Measurements from ENCODE around the gene HMCES.

HMCES gene

DNA sequence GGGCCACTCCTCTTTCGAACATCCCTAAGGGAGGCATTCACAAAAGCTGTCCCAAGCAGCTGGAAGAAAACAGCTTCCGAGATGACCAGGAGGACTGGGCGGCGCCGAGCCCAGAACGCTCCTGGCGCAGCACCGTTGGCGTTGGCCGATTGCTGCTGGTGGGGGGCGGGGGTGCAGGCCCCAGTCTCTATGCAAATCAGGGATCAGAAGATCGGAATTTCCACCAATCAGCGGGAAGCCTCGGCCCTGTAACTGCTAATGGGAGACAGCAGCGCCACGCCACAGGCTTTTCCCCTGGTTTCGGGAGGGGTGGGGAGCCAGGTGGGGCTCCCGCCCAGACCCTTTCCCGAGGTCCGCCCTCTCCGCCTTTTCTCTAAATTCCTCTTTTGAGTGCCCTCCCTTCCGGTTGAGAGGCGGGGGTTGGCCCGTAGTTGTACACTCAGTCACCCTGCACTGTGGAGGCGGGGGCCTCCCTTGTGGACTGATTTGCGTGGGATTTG, 27.0 kb downstream of the HMCES start:
- FAIRE-seq: no peak

DNA sequence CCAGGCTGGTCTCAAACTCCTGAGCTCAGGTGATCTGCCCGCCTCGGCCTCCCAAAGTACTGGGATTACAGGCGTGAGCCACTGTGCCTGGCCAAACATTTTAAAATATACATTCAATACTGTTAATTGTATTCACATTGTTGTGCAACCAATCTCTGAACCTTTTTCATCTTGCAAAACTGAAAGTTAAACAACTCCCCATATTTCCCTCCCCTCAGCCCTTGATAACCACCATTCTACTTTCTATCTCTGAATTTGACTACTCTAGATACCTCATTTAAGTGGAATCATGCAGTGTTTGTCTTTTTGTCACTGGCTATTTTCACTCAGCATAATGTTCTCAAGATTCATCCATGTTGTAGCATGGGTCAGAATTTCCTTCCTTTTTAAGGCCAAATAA, 30.0 kb downstream of the HMCES start:
- FAIRE-seq: no peak

- no peak for FAIRE-seq
Observed at GRCh38 chr3:129310111-129311011, 31.7 kb downstream of the HMCES start.

DNA sequence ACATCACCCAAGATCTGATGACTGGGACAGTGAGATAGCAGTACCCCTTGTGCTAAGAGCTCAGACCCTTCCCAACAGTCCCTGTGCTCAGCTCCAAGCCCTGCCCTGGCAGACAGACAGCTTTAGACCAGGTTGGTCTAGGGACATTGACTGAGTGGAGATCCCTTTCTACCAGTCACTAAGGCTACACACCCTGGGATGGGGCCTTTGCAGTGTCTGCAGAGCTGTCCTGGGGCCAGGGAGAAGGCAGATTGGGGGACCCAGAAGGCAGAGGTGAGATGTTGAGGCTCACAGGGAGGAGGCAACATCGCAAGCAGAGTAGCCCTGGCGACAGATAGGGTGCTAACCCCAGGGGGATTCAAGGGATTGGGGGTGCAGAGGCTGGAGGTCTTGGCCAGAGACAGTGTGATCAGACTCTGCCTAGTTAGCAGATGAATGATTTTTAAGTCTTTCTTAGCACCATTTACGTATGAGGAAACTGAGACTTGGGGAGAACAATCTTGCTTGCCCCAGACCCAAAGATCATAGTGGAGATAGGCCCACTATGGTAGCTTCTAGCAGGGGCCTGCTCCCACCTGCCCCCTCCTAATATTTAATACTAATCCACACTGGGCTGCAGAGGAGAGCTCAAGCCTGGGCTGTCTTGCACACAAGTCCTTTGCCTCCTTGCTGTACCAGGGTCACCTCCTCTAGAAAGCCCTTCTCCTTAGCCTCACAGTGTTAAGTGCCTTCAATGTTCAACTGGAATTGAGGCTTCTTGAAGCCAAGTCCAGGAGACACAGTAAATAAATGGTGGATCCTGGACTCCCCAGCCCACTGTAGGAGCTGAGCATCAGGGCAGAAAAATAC, 32.6 kb downstream of the HMCES start:
- FAIRE-seq: no peak

DNA sequence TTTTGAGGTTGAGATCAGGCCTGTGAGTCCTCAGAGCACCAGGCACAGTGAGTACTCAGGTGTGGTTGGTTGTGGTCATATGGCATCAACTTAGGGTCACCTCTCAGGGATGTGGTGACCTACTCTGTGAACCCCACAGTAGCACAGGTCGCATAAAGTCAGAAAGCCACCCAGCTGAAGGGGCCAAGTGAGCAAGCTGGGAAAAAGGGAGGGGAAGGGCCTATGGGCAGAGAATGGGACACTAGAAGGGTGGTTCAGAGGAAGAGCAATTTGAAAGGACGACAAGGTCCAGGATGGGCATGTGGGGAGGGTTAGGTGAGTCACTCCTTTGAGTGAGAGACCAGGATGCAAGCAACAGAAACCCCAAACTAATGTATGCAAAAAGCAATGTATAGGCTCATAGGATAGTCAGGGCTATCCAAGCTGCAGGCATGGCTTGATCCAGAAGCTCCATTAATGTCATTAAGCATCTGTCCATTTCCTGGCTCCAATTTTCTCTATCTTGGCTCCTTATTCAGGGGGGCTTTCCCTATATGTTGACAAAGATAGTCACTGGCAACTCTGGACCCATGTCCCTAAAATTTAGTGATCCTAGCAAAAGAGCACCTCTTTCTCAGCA, 33.5 kb downstream of the HMCES start:
- no peak for FAIRE-seq

DNA sequence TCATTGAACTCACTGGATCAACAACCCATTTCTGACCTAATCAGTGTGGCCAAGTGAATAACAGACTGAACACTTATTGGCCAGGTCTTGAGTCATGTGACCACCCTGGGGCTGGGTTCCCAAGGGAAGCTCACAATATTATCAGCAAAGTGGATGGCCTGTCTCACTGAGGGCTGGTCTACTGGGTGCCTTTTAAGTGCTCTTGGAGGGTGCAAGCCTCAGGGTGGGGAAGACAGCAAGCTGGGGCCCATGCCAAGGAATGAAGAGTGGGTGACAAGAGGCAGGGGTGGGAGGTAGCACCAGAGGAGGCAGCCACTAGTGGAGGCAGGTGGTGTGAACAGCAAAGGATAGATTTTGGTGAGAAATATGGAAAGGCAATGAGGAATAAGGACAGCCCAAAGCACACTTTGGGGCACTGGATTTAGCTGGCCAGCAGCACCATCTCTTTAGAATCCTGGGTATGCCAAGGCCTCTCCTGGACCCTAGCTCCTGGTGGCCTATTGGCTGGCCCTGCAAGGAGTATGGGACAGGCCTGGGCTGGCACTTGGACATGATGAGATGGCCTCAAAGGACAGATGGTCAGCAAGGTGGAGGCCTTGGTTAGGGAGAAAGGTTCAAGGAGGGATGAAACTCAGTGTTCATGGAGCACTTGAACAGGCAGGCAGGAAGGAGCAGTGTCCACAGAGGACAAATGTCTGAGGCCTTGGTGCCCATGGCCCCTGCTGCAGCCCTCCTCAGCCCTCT, 34.2 kb downstream of the HMCES start:
- FAIRE-seq: no peak

DNA sequence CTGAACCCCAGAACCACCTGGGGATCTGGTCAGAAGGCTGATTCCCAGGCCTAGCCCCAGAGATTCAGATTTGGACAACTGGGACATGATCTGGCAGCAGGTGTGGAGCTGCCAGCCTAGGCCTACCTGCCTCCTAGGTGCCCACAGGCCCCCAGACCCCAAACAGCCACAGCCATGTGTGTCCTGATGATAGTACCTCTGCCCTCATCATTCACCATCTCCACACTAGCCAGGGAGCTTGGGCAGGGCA, 34.7 kb downstream of the HMCES start:
- FAIRE-seq: no peak

DNA sequence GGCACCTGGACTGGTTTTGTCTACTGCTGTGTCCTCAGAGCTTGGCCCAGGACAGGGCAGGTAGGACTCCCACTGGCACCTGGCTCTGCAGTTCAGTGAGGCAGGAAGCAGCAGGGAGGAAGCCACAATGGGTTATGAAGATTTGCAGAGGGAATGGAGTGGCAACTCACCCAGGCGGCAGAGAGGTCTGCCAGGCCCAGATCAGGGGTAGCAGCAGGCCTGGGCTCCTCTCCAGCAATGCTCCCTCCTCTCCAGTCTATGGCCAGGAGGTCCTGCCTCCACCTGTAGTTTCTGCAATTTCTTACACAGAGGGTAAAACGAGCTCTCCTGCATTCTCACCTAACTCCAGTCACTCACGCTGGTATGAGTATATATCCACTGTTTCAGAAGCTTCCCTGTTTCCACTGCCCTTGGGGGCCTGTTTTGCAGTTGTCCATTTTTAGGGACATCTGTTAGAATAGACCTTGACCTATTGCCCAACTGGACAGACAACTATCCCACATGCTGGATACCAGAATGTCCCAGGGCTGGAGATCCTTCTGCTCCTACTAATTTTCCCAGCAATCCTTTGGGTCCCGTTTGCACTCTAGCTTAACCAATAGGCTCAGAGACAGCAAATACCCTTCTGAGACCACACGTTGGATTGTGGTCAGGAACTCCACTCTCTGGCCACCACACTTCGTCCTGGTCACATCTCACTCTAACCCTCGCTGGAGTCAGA, 35.2 kb downstream of the HMCES start:
- FAIRE-seq: no peak

DNA sequence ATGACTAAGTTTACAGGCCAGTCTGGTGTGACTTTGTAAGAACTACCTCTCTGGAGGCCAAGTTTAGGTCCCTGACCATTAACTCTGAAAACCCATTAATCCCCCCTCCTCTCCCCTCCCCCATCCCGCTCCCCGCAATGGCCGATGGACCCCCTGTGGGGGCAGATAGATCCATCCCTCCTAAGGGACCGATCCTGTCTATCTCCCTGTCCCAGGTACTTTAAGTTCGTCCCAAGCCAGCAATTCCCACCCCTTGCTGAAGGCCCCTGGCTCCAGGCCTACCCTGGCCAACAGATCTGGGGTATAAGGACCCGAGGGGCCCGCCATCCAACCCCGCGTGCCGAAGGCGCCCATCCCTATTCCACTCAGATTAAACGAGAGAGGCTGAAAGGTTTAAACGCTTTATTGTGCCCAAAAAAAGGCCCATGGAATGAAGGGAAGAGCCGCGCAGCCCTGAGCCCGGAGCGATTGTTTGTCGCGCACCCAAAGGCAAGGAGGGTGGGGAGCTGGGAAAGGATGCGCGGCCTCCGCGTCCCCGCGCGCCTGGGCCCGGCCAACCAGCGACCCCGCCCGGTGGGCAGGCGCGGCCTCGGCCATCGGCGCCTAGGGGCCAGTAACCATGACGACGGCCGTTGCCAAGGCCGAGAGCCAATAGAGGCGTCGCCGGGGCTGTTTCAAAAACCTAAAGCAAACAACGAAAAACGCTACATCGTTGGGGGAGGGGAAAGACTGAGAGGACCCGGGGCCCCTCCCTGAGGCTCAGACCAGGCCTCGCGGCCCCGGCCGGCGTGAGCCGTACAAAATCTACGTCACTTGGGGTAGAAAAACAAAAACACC, 35.9 kb downstream of the HMCES start:
- FAIRE-seq: no peak

GRCh38 chr3:129315223-129315997, 36.7 kb downstream of the HMCES start:
- no peak for FAIRE-seq

DNA sequence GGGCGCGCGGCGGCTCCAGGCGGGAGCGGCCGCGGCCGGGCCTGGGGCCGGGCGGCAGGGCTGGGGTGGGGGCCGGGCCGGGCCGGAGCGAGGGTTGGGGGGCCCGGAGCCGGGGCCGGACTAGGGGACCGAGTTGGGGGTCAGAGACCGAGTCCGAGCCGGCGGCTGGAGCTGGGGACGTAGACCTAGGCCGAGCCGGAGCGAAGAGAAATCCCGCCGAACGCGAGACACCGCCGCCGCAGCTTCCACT, 37.3 kb downstream of the HMCES start:
- FAIRE-seq: no peak

- no peak for FAIRE-seq
Observed at GRCh38 chr3:129316248-129317013, 37.8 kb downstream of the HMCES start.

DNA sequence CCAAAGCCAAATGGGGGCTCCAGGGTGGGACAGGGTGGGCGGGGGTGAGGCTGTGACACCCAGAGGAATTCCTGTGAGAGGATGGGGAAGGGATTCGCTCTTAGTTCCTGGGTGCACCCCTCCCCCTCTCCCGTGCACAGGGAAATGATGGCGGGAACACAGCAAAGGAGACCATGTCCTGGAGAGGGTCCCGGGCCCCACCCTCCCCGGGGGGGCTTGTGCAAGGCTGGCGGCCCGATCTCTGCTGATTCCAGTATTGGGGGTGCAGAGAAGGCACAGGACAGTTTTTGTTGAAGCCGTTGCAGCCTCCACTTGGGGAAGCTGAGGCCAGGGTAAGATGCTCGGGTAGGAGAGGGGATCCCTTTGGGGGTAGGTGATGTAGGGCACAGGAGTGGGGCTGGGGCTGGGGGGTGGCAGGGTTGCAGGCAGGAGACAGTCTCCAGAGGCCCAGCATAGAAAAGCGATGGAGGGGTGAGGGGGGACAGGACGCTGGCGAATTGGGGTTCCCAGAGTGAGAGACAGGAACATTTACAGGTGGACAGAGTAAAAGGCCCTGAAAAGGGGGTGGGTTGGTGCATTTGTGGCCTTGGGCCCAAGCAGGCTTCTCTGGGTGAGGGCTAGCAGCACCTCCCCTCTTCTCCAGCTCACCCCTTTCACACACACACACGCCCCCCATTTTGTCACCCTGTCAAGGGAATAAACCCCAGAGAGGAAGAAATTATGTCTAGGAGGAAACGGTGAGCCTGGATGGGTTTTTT, 38.5 kb downstream of the HMCES start:
- no peak for FAIRE-seq

DNA sequence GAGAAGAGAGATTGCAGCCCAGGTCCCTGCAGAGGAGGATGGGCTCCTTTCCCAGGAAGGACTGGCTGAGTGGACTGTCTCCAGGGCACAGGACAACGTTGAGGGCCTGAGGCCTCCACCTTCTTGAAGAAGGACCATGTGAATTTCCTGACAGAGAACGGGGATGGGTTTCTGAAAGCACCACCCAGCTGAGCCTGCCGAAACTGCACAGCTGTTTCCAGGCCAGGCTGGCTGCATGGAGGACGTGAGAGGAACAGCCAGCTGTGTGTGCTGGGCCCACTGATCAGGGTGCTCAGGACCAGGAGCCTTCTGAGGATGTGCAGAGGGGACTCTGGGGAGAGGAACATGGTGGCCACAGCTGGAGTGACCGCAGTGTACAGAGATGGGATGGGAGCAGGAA, 39.2 kb downstream of the HMCES start:
- no peak for FAIRE-seq

DNA sequence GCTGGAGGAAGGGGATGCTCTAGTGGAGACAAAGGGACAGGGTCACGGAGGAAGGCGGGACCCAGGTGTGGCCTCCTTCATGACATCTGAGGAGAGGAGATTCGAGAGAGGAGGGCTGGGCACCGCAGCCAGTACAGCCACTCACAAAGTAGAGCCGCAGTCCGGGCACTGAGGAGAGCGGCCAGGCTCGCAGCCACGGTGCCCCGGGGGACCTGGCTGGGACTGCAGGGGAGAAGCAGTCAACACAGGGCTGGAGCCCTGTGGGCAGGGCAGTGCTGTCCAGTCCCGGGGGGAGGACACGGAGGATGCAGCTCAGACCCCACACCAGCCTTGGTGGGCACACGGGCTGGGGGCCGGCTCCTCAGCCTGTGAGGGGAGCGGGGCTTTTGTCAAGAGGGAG, 40.3 kb downstream of the HMCES start:
- FAIRE-seq: no peak

DNA sequence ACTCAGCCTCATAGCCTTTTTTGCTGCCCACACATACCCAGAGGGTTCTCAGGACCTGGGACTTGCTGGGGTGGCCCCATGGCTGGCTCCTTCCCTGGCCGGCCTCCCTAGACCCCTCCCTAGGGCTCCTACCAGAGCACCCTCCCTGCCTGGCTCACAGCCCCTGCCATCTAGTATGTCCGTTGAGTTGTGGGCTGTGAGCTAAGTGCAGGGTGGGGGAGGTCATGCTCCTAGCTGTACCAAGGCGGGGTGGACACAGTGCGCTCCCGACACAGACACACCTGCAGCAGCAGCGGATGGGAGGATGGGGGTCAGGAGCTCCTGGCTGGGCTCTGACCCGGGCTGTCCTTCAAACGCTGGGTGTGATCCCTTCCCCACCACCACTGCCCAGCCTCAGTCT, 41.6 kb downstream of the HMCES start:
- no peak for FAIRE-seq

DNA sequence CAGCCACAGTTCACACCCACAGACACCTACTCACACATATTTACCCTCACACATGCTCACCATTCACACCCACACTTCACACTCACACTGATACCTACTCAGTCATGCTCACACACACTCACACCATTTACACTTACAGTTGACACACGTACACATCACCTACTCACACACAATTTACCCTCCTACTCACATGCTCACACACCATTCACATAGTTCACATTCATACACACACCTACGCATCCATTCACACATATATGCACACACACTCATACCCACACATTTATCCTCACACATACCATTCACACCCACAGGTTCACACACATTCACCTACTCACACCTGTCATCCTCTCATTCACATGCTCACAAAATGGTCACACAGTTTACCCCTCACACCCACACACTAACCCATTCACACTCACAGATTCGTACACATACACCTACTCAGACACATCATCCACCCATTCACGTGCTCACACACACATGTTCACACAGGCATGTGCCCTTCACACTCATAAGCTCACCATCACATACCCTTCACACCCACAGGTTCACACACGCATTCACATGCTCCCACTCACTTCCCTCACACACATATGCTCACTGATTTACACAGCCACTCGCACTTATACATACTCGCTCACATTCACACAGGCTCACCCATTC, 42.3 kb downstream of the HMCES start:
- FAIRE-seq: no peak

- FAIRE-seq: no peak
Observed at GRCh38 chr3:129321887-129322286, 43.2 kb downstream of the HMCES start.
